Esophagus mucosa (tissue), 1 donor: Measurements from ENCODE around the gene DNAH1. TPM values are rescaled to one million over a fixed set of nuclear protein-coding genes. Genes with fewer than 3 reads are reported as not detected.

Experiments
- ATAC-seq: fragments of 200-7000 bp; cut with Tn5 transposase; one replicate; pipeline ENCODE4 v1.9.1; 2020
- total RNA-seq: library from RNA; stranded (reverse); gene quantifications from one replicate; pipeline ENCODE4 v1.2.4, GENCODE V29; 2023
- donor health status: DM: yes; HTN: yes; CAD: no.

Gene DNAH1
- total RNA-seq, 1 donor from 2014 or later: 1.6 TPM

DNA sequence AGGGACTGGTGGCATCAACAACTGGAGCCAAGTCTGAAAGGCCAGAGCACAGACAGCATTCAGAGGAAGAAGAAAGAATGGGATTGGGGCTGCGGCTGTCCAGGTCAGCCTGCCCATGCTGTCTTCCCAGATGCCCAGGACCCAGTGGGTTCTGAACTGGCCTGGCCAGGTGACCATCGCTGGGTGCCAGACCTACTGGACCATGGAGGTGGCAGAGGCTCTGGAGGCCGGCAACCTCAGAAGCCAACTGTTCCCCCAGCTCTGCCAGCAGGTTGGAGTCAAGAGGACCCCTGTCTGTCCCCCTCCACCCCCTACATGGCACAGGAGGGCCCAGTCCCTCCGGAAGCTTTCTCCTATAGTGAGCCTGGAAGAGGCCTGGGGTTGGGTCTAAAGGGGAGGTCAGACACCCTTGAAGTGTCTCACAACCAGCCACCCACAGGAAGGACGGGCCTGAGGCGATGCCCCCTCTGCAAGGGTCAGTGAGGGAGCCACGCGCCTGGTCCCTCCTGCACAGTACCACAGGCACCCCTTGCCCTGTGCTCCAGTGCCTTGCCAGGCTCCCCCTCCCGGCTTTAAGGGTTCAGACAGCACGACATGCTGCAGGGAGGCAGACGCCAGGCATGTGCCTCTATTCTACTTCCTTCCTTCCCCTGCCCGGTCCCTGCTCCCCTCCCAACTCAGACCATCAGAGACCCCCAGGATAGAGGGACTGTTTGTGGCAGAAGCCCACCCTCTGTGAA lies 43.2 kb downstream of the DNAH1 start:
- ATAC-seq: no peak

- ATAC-seq: no peak
Measured at GRCh38 chr3:52361011-52361410, 44.9 kb downstream of the DNAH1 start.

- ATAC-seq: no peak
Measured at GRCh38 chr3:52361454-52361853, 45.3 kb downstream of the DNAH1 start.

DNA sequence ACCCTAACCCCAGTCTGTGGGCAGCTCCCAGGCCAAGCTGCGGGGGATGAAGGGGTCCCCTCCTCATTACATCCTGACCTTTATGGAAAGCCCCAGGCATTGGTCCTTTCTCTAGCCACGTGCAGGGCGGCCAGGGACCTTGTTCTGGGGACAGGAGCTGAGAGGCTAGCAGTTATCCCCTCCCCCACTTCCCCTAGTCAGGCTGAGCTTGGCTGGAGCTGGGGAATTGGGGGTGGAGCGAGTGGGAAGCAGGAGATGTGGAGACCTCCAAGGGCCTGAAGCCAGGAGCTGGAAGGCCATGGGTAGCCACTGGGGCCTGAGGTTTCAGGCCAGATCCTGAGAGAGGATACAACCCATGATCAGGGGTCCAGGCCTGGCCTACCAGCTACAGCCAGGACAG lies 45.8 kb downstream of the DNAH1 start:
- no peak for ATAC-seq

GRCh38 chr3:52364322-52365035 lies 48.4 kb downstream of the DNAH1 start:
- no peak for ATAC-seq

GRCh38 chr3:52366527-52366926 lies 50.4 kb downstream of the DNAH1 start:
- ATAC-seq: no peak

GRCh38 chr3:52367891-52368880 lies 52.1 kb downstream of the DNAH1 start:
- no peak for ATAC-seq

GRCh38 chr3:52370531-52370930 lies 54.4 kb downstream of the DNAH1 start:
- no peak for ATAC-seq

- no peak for ATAC-seq
Measured at GRCh38 chr3:52372822-52373504, 56.8 kb downstream of the DNAH1 start.

- ATAC-seq: no peak
Measured at GRCh38 chr3:52373676-52374075, 57.6 kb downstream of the DNAH1 start.

GRCh38 chr3:52374173-52374572 lies 58.1 kb downstream of the DNAH1 start:
- ATAC-seq: no peak

- ATAC-seq: no peak
Measured at GRCh38 chr3:52379610-52380009, 63.5 kb downstream of the DNAH1 start.

DNA sequence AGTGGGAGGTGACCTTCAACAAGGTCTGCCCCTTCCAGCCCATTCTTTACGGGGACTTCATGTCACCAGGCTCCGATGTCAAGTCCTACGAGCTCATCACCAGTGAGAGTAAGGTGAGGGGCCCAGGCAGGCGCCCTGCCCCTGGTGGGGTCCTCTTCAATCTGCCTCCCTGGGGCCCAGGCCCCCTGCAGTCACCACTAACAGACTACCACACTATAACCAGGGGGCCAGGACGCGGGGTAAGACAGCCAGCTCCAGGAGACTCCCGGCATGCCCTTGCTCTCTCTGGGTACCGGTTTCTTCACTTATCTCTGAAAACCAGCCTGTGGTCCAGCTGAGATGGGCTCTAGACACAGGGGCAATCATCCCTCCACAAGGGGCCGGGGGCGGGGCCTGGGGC lies 63.9 kb downstream of the DNAH1 start:
- ATAC-seq: no peak

GRCh38 chr3:52381623-52382022 lies 65.5 kb downstream of the DNAH1 start:
- no peak for ATAC-seq

DNA sequence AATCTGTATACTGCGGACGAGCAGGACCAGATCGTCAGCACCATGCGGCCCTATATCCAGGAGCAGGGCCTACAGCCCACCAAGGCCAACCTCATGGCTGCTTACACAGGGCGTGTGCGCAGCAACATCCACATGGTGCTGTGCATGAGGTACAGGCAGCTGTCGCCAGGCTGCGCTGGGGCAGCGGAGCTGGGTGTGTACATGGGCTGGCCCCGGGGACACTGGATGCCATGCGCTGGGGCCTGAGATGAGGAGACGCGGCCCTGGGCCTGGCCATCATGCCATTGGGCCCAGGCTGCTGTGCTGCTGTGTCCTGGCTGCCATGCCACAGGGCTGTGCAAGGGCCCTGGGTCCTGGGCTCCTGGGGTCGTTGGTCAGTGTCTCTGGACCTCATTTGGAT lies 67.3 kb downstream of the DNAH1 start:
- no peak for ATAC-seq

DNA sequence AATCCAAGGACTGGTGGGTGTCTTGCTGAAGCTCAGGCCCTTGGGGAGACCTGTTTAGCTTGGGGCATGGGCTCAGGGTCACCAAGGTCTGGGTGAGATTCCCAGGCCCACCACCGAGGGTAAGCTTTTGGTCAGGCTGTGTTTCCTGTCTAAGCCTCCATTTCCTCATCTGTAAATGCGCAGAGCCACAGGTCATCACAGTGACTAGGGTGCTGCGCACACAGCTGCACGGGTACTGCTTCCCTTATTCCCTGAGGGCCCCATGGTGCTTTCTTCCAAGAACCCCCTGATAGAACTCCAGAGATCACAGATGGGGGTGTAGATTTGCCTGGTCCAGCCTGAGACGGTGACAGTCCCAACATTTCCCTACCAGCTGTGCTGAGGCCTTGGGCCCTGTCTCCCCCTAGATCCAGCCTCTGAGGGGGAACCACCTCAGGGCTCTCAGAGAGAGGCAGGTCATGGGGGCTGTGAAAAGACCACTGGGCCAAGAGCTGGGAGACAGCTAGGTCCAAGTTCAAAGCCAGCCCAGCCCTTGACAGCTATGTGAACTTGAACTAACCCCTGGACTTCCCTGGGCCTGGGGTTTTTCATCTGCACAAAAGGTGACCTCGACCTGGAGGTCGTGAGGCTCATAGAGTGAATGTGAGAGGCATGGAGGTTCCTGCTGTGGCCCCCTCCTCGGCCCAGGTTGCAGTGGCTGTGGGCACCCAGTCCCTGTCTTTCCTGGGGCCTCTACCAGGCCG lies 68.1 kb downstream of the DNAH1 start:
- no peak for ATAC-seq

GRCh38 chr3:52385157-52385556 lies 69.0 kb downstream of the DNAH1 start:
- ATAC-seq: peak; percentile 49

DNA sequence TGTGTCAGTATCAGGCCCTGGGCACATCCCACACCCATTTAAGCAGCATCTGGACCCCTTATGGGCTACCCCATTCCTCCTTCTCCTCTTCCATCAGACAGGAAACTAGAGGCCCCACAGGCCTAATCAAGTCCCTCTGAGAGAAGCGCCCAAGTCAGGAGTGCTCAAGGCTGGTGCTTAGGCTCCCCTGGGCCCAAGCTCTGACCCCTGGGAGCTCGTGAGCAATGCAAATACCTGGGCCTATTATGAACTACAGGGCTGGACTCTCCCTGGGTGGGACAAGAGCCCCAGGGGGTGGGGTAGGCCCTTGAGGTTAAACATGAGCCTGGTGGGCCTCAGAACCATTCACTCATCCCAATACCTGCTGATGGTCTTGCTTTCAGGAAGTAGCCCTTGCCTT lies 71.4 kb downstream of the DNAH1 start:
- ATAC-seq: no peak

DNA sequence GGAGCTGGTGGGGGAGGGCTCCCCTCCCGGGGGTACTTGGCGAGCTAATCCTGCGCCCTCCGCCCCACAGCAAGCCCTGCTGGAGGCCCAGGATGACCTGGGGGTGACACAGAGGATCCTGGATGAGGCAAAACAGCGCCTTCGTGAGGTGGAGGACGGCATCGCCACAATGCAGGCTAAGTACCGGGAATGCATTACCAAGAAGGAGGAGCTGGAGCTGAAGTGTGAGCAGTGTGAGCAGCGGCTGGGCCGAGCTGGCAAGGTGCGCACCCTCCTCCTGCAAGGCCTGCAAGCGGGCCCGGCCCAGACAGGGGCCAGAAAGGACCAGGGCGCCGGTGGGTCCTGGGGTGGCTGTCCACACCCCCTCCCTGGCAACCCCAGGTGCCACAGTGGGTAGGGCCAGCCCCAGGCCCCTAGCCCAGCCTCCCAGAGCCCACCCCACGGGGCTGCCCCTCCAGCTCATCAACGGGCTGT lies 72.3 kb downstream of the DNAH1 start:
- no peak for ATAC-seq

- ATAC-seq: no peak
Measured at GRCh38 chr3:52388933-52389332, 72.8 kb downstream of the DNAH1 start.

GRCh38 chr3:52391096-52391495 lies 75.0 kb downstream of the DNAH1 start:
- no peak for ATAC-seq
